ENCODE data around the gene NFKBIE. TPM values are rescaled to one million over a fixed set of nuclear protein-coding genes. Genes with fewer than 3 reads are reported as not detected.

NFKBIE gene
- total and polyA plus RNA-seq, 2 experiments from 2014 or later, result 14.6 to 25.9 TPM

- DNase-seq (ENCODE audit: low spot score) (no peak), ATAC-seq (no peak)
- H3K27ac Mint-ChIP-seq, result peak overlapping the region; percentile 74; the same call in 1 of the 2 replicates
- H2AFZ ChIP-seq, result no peak overlapping the region
- peaks cover 42% of the 10 kb centered on the region for H3K4me1 ChIP-seq (ENCODE audit: insufficient read depth)
- H3K36me3 Mint-ChIP-seq (ENCODE audit: low read depth), result peaks cover 49% of the 10 kb centered on the region
- TF ChIP-seq NANOG (IDR thresholded peaks at IDR 0.05; ENCODE audit: borderline replicate concordance) (no peak), EZH2 (IDR thresholded peaks at IDR 0.05; ENCODE audit: low read depth, unreplicated experiment) (no peak), JUNB (IDR thresholded peaks at IDR 0.05; ENCODE audit: unreplicated experiment) (no peak), CTCF (conservative IDR thresholded peaks at IDR 0.05; ENCODE audit: low read depth in 2 of 2) (no peak), REST (IDR thresholded peaks at IDR 0.05; ENCODE audit: unreplicated experiment) (no peak), ETS1 (IDR thresholded peaks at IDR 0.05) (no peak), EZH2phosphoT487 (IDR thresholded peaks at IDR 0.05; ENCODE audit: unreplicated experiment) (no peak), CREB1 (CRISPR knock-in tag; IDR thresholded peaks at IDR 0.05; ENCODE audit: low read depth) (no peak), ZNF331 (CRISPR knock-in tag; IDR thresholded peaks at IDR 0.05; ENCODE audit: low read depth) (no peak), ZNF462 (CRISPR knock-in tag; IDR thresholded peaks at IDR 0.05) (no peak), STAT1 (IDR thresholded peaks at IDR 0.05; ENCODE audit: unreplicated experiment) (no peak), ZNF114 (CRISPR knock-in tag; IDR thresholded peaks at IDR 0.05) (no peak), POLR2AphosphoS5 (IDR thresholded peaks at IDR 0.05; ENCODE audit: low read depth) (no peak)
- H4K20me1 ChIP-seq (replicated peaks; ENCODE audit: insufficient read depth), result peaks cover 38% of the 10 kb centered on the region
- H3K4me3 Mint-ChIP-seq, result peak overlapping the region; percentile 94
- no peaks in the 10 kb centered on the region; the same call in 2 of the 3 replicates for H3K9me3 Mint-ChIP-seq
- no peaks in the 10 kb centered on the region for H3K27me3 ChIP-seq (ENCODE audit: insufficient read depth)
- peak overlapping the region; percentile 98 for H3K4me2 ChIP-seq
- peaks cover 61% of the 10 kb centered on the region for H3K4me1 Mint-ChIP-seq
- no peaks in the 10 kb centered on the region for H3K9me2 ChIP-seq (ENCODE audit: insufficient read depth)
- peak overlapping the region; percentile 26; the same call in 1 of the 2 replicates for H3K27ac ChIP-seq (ENCODE audit: low read depth)
- H3K27me3 Mint-ChIP-seq (ENCODE audit: insufficient read depth, low read depth, poor library complexity), result peaks cover 35% of the 10 kb centered on the region
- H3K79me2 ChIP-seq (replicated peaks; ENCODE audit: insufficient read depth), result peaks cover 42% of the 10 kb centered on the region
- H3K36me3 ChIP-seq (ENCODE audit: insufficient read depth), result no peaks in the 10 kb centered on the region; the same call in 1 of the 2 replicates
- H3K4me3 ChIP-seq, result peak overlapping the region; percentile 84; the same call in 1 of the 2 replicates
- H3F3A ChIP-seq (replicated peaks; ENCODE audit: low read depth), result peaks cover 20% of the 10 kb centered on the region
These were observed 38.8 kb downstream of the NFKBIE start for GRCh38 chr6:44226368-44227147.

All from GM23338 (cell line).